WERI-Rb-1 (cell line): Measurements from ENCODE around the gene CCDC85B.

Experiments used
- DNase-seq: peaks from one replicate; pipeline ENCODE4 v3.0.0-alpha.2; 2020
- H3K27ac ChIP-seq: fragments of 250-450 bp; sonication (Bioruptor Pico); 2 replicates; pipeline ENCODE4 v1.5.1; 2020; ENCODE audit warnings: mild to moderate bottlenecking, moderate library complexity
- H3K27me3 ChIP-seq: fragments of 250-450 bp; sonication (Bioruptor Pico); 2 replicates; pipeline ENCODE4 v1.5.1; 2021; ENCODE audit warnings: mild to moderate bottlenecking, low read depth, moderate library complexity; ENCODE audit not compliant: insufficient read depth, severe bottlenecking
- H3K36me3 ChIP-seq: fragments of 250-450 bp; sonication (Bioruptor Pico); 2 replicates; pipeline ENCODE4 v1.5.1; 2020; ENCODE audit warnings: mild to moderate bottlenecking, moderate library complexity
- H3K4me3 ChIP-seq: 2 replicates; pipeline ENCODE4 v1.5.1; 2011; ENCODE audit warnings: low read depth, mild to moderate bottlenecking, control low read depth, low read length
- H3K9me3 ChIP-seq: fragments of 250-450 bp; sonication (Bioruptor Pico); 2 replicates; pipeline ENCODE4 v1.5.1; 2021; ENCODE audit warnings: mild to moderate bottlenecking, moderate library complexity; ENCODE audit not compliant: severe bottlenecking
- TF ChIP-seq, protein P1 (sequence below): IDR thresholded peaks from 2 replicates; pipeline ENCODE4 v1.5.1; 2011; ENCODE audit warnings: low read depth, mild to moderate bottlenecking, control low read depth, inconsistent platforms, low read length

CCDC85B gene

DNA sequence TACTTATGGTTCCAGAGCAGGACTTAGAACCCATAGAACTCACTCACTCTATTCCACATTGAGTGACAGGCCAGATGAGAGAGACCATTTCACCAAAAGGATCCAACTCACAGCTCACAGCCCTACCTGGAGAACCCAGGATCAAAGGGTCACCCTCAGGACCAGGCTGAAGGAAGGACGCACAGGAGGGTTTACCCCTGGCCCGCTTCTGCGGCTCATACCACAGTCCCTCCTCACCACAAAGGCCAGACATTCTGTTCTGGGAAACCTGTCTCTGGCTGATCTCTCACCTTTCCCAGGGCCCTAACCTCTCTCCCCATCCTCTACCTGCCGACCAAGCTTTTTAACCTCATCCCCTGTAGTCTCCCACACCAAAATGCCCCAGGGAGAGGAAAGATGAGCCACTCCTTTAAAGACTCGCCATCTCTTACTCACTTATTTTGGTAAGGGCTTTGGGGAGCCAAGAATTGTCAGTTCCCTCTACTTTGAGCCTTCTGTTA is 5.1 kb downstream of the CCDC85B start:
- Histone ChIP-seq H3K36me3 (no peaks in the 10 kb centered on the region), H3K4me3 (no peak overlapping the region)

DNA sequence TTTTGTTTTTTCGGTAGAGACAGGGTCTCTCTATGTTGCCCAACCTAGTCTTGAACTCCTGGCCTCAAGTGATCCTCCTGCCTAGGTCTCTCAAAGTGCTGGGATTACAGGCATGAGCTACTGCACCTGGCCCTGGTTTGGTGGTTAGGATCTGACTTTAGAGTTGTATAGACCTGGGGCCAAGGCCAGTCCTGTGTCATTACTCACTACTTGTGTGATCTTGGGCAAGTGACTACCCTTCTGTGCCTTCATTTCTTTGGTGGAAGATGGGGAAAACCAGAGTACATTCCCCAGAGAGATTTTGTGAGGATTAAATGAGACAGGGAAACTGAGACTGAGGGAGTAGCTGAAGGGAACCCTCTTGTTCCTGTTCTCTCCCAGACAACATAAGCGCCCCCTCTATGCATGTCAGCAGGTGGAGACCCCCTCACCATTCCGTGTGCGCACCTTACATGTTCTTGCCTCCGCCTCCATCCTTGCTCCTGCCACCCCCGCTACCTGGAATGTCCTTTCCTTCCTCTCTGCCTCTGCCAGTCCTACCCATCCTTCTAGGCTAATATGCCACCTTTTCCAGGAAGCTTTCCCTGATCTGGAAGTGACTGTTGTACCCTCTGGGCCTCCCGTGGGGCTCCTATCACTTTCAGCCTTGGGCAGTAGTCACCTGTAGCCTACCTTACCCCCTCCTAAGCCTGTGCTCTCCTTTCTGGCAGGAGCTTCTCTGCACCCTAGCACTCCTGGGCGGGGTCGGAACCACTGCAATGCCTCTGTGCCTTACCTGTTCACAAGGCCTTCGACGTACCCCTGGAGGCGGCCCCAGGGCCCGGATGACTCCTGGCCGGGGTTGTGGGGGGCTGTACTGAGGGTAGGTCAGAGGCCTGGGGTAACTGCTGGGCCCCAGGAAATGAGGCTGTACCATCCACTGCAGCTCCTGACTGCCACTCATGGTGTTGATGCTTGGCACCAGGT is 5.8 kb downstream of the CCDC85B start:
- TF ChIP-seq, protein P1, sequence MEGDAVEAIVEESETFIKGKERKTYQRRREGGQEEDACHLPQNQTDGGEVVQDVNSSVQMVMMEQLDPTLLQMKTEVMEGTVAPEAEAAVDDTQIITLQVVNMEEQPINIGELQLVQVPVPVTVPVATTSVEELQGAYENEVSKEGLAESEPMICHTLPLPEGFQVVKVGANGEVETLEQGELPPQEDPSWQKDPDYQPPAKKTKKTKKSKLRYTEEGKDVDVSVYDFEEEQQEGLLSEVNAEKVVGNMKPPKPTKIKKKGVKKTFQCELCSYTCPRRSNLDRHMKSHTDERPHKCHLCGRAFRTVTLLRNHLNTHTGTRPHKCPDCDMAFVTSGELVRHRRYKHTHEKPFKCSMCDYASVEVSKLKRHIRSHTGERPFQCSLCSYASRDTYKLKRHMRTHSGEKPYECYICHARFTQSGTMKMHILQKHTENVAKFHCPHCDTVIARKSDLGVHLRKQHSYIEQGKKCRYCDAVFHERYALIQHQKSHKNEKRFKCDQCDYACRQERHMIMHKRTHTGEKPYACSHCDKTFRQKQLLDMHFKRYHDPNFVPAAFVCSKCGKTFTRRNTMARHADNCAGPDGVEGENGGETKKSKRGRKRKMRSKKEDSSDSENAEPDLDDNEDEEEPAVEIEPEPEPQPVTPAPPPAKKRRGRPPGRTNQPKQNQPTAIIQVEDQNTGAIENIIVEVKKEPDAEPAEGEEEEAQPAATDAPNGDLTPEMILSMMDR = no peak
- H3K9me3 ChIP-seq = no peaks in the 10 kb centered on the region
- DNase-seq = no peak
- no peak overlapping the region for H3K27ac ChIP-seq
- H3K36me3 ChIP-seq = no peaks in the 10 kb centered on the region
- no peak overlapping the region for H3K4me3 ChIP-seq
- no peaks in the 10 kb centered on the region for H3K27me3 ChIP-seq

More for the DNA sequence above, 5.1 kb downstream of the CCDC85B start:
- TF ChIP-seq, protein P1 = no peak
- DNase-seq = no peak
- Histone ChIP-seq H3K27me3 (no peaks in the 10 kb centered on the region), H3K9me3 (no peaks in the 10 kb centered on the region), H3K27ac (no peak overlapping the region)

DNA sequence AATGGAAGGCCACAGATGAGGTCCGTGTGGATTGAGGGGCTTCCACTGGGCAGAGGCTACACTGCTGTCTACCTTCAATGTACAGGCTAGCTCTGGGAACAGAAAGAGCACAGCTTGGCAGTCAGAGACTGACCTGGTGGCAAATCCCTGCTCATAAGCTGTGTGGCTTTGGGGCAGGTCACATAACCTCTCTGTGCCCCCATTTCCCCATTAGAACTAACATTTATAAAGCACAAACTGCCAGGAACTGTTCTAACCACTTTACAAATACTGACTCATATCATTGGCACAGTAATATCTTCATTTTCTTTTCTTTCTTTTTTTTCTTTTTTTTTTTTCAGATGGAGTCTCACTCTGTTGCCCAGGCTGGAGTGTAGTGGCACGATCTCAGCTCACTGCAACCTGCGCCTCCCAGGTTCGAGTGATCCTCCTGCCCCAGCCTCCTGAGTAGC is 6.6 kb downstream of the CCDC85B start:
- Histone ChIP-seq H3K27me3 (no peaks in the 10 kb centered on the region), H3K27ac (no peak overlapping the region), H3K9me3 (no peaks in the 10 kb centered on the region), H3K36me3 (no peaks in the 10 kb centered on the region), H3K4me3 (no peak overlapping the region)
- TF ChIP-seq, protein P1 = no peak
- DNase-seq = no peak

DNA sequence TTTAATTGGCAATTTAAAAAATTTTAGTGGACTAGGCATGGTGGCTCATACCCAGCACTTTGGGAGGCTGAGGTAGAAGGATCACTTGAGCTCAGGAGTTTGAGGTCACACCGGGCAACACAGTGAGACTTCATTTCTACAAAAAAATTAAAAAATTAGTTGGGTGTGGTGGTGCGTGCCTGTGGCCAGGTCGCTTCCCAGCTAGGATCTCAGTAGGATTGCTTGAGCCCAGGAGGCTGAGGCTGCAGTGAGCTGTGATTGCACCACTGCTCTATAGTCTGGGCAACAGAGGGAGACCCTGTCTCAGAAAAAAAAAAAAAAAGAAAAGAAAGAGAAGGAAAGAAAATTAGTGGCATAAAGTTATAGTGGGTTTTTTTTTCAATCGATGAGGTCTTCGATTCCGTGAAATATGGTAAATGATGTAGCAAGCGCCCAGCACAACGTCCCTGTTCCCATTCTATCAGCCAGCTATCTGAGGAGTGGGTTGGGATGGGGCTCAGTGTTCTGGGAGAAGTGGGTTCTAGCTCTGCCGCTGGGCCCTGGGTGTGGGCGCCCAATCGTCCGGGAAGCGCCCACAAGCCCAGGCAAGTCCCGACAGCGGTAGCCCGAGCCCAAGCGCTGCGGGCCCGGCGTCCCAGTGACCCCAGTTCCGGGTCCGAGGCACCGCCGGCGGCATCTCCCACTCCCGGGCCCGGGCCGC is 8.3 kb downstream of the CCDC85B start:
- Histone ChIP-seq H3K36me3 (no peaks in the 10 kb centered on the region), H3K9me3 (no peaks in the 10 kb centered on the region), H3K4me3 (no peak overlapping the region), H3K27ac (no peak overlapping the region), H3K27me3 (no peaks in the 10 kb centered on the region)
- no peak for DNase-seq
- TF ChIP-seq, protein P1 = no peak

DNA sequence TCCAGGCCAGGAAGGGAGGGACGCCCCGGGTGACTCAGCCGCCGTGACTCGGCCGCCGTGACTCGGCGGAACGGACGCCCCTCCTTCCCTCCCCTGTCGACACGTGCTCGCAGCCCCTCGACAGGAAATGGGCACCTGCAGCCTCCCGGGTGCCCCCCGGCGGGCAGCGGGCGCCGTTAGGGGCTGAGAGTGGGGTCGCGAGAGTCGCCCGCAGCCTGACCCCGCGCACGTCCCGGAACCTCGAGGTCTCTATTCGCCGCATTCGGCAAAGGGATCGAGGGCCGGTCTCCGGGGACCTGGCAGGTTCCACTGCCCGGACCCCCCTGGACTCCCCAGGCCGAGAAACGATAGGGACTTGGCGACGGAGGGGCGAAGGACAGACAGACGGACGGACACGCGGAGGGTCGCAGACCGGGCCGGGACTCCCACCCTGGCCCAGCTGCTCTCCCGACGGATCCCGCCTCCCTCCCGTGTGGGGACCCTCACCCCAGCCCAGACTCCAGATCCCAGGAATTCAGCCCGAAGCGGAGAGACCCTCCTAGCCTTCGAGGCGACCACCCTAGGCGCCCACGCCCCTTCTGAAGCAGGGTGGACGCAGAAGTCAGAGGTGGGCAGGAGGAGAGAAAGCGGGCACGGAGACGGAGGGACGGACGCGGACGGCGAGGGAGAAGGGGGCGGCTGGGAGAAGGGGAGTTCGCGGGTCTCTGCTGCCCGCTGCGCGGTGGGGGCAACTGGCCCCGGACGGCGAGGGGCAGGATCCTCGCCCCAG is 9.1 kb downstream of the CCDC85B start:
- Histone ChIP-seq H3K4me3 (peak overlapping the region; percentile 56), H3K27ac (no peak overlapping the region), H3K27me3 (no peaks in the 10 kb centered on the region), H3K36me3 (no peaks in the 10 kb centered on the region), H3K9me3 (no peaks in the 10 kb centered on the region)
- TF ChIP-seq, protein P1 = no peak
- DNase-seq = no peak
